Smooth muscle cell (in vitro differentiated cells): ENCODE data around the gene AMBP. TPM values are rescaled to one million over a fixed set of nuclear protein-coding genes. Genes with fewer than 3 reads are reported as not detected.

ENCODE experiments used
- DNase-seq: peaks from one replicate; lab custom pipeline; 2025; ENCODE audit not compliant: unreplicated experiment; lab: John Stamatoyannopoulos, UW
- H2AFZ ChIP-seq: fragments of 200-600 bp; sonication (generic); 2 replicates; pipeline ENCODE4 v1.6.0; 2016; ENCODE audit warnings: antibody characterized with exemption, low read depth, mild to moderate bottlenecking
- H3F3A ChIP-seq: fragments of 200-600 bp; sonication (generic); 2 replicates; pipeline ENCODE4 v1.6.0; 2017; ENCODE audit warnings: antibody characterized with exemption, low read depth
- H3K27ac ChIP-seq: fragments of 200-600 bp; sonication (generic); 2 replicates; pipeline ENCODE4 v1.5.1; 2016; ENCODE audit warnings: low read depth, mild to moderate bottlenecking
- H3K27me3 ChIP-seq: fragments of 200-600 bp; sonication (generic); 2 replicates; pipeline ENCODE4 v1.6.1; 2016; ENCODE audit warnings: low read depth, mild to moderate bottlenecking
- H3K36me3 ChIP-seq: fragments of 200-600 bp; sonication (generic); 2 replicates; pipeline ENCODE4 v1.5.1; 2016; ENCODE audit warnings: low read depth
- H3K4me1 ChIP-seq: fragments of 200-600 bp; sonication (generic); 2 replicates; pipeline ENCODE4 v1.5.1; 2016; ENCODE audit warnings: low read depth
- H3K4me2 ChIP-seq: fragments of 200-600 bp; sonication (generic); 2 replicates; pipeline ENCODE4 v1.6.0; 2016; ENCODE audit warnings: mild to moderate bottlenecking
- H3K4me3 ChIP-seq: fragments of 200-600 bp; sonication (generic); 2 replicates; pipeline ENCODE4 v1.5.1; 2016; ENCODE audit warnings: mild to moderate bottlenecking
- H3K79me2 ChIP-seq: fragments of 200-600 bp; sonication (generic); 2 replicates; pipeline ENCODE4 v1.6.0; 2016; ENCODE audit warnings: low read depth, mild to moderate bottlenecking
- H3K9ac ChIP-seq: fragments of 200-600 bp; sonication (generic); 2 replicates; pipeline ENCODE4 v1.6.0; 2016; ENCODE audit warnings: low read depth
- H3K9me3 ChIP-seq: fragments of 200-600 bp; sonication (generic); replicated peaks from 2 replicates; pipeline ENCODE4 v1.5.1; 2016; ENCODE audit warnings: low read depth
- H4K20me1 ChIP-seq: fragments of 200-600 bp; sonication (generic); 2 replicates; pipeline ENCODE4 v1.6.0; 2016; ENCODE audit warnings: low read depth
- CTCF ChIP-seq: fragments of 200-600 bp; sonication (generic); IDR thresholded peaks from 2 replicates; pipeline ENCODE4 v1.5.1; 2017; ENCODE audit warnings: borderline replicate concordance, mild to moderate bottlenecking, antibody characterized with exemption; ENCODE audit not compliant: insufficient read depth, poor library complexity, severe bottlenecking
- WGBS: methylation state at CpG from one replicate; pipeline ENCODE4 v1.1.7; 2016; ENCODE audit warnings: low lambda C conversion rate; 5-methylcytosine and 5-hydroxymethylcytosine counted together
- polyA plus RNA-seq: library from polyadenylated mRNA; unstranded; fragments of >200 nt; fragmentation: Nextera tagmentation; extraction: Ambion mirVana; gene quantifications from 2 replicates; pipeline ENCODE4 v1.2.1, GENCODE V29; 2016
- total RNA-seq: library from RNA; depleted of rRNA; stranded (reverse); fragments of >200 nt; gene quantifications from 2 replicates; pipeline ENCODE4 v1.2.3, GENCODE V29; 2014

Gene AMBP
- total and polyA plus RNA-seq, 2 experiments from 2014 or later = 0.35 TPM; not detected in 1

DNA sequence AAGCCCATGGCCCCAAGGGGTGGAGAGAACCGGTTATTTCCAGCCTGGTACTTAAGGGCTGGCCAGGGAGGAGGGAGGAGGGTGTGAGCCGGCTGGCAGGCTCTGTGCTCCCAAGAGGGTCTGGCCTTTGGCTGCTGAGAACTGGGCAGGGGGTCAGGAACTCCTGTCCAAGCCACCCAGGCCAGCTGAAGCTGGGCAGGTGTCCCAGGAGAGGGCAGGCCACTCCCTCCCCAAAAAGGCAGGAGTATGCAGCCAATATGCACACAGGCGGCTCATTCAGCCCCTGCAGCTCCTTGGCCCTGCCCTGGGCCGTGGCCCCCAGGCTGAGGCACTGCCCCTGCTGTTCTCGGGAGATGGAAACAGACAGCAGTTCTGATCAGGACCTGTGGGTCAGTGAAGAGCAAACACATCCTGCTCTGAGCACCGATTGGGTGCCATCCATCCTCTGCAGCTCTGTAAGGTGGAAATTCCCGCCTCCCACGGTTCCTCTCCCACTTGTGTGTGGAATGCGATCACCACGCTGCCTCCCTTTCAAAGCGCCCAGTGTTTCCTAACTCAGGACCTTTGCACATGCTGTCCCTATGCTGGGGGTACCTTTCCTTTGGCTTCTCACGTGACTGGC is 38.1 kb upstream of the AMBP start:
- Histone ChIP-seq H3K4me2 (no peak overlapping the region), H3K79me2 (no peaks in the 10 kb centered on the region), H3K9ac (no peak overlapping the region), H3K27me3 (no peaks in the 10 kb centered on the region), H3K4me1 (no peaks in the 10 kb centered on the region), H3K9me3 (no peaks in the 10 kb centered on the region), H3K27ac (no peak overlapping the region), H3K36me3 (no peaks in the 10 kb centered on the region), H3F3A (no peaks in the 10 kb centered on the region), H4K20me1 (no peaks in the 10 kb centered on the region), H2AFZ (no peak overlapping the region), H3K4me3 (no peak overlapping the region)
- no peak for TF ChIP-seq CTCF
- DNase-seq = no peak
- WGBS = 82% methylated on average over 12 of the region's 12 CpGs

DNA sequence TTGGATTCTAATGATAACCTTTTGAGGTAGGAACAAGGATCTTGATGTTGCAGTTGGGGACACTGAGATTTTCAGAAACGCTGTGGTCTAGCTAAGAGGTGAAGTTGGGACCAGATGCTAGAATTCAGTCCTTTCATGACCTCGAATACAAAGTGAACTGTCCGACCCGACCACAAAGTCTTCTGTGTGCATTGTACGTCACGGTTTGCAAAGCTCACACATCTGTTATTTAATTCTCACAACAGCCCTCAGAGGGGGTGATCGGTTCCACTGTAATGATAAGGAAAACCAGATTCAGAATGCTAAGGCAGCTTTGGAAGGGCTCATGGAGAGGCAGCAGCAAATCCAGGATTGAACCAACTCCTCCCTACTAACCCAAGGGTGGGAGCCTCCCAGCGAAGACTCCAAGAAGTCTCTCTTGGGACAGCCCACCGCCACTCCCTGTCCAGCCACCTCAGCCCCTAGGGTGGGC is 37.6 kb upstream of the AMBP start:
- Histone ChIP-seq H3K27ac (no peak overlapping the region), H3K79me2 (no peaks in the 10 kb centered on the region), H4K20me1 (no peaks in the 10 kb centered on the region), H3K27me3 (no peaks in the 10 kb centered on the region), H2AFZ (no peak overlapping the region), H3K4me3 (no peak overlapping the region), H3K36me3 (no peaks in the 10 kb centered on the region), H3F3A (no peaks in the 10 kb centered on the region), H3K9me3 (no peaks in the 10 kb centered on the region), H3K4me1 (no peaks in the 10 kb centered on the region), H3K9ac (no peak overlapping the region), H3K4me2 (no peak overlapping the region)
- no peak for TF ChIP-seq CTCF
- DNase-seq = no peak
- 44% methylated on average over 9 of the region's 9 CpGs for WGBS

DNA sequence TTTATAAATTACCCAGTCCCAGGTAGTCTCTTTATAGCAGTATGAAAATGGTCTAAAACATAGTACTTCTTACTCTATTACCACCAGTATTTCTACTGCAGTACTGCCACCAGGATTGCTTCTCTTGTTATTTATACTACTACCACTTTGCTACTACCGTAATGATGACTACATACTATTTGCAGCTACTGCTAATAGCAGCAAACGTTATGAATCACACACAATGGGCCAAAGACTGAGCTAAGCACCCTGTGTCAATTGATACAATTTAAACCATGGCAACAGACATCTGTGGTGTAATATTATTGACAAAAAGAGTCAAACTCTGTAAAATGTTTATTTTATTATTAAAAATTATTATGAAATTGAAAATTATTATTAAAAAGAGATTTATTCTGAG is 36.3 kb upstream of the AMBP start:
- Histone ChIP-seq H3K4me3 (no peak overlapping the region), H2AFZ (no peak overlapping the region), H3F3A (no peaks in the 10 kb centered on the region), H3K27me3 (no peaks in the 10 kb centered on the region), H3K79me2 (no peaks in the 10 kb centered on the region), H3K36me3 (no peaks in the 10 kb centered on the region), H3K27ac (no peak overlapping the region), H3K9ac (no peak overlapping the region), H3K9me3 (no peaks in the 10 kb centered on the region), H4K20me1 (no peaks in the 10 kb centered on the region), H3K4me1 (no peaks in the 10 kb centered on the region), H3K4me2 (no peak overlapping the region)
- no peak for TF ChIP-seq CTCF
- 32% methylated on average over 2 of the region's 2 CpGs for WGBS
- no peak for DNase-seq
